Endothelial cell of umbilical vein (primary cell): ENCODE results near the gene ACP2. TPM values are rescaled to one million over a fixed set of nuclear protein-coding genes. Genes with fewer than 3 reads are reported as not detected.

Experiments used
- BruUV-seq: library from RNA; stranded (reverse); fragments of 400-500 nt; replicated peaks from 2 replicates; lab custom pipeline; 2021; lab: Mats Ljungman, UMichigan
- CTCF ChIA-PET: fragments of 300-600, 350-600 bp; sonication (Branson Sonifier 250); formaldehyde crosslinking; loops from one replicate; lab custom pipeline; 2021; ENCODE audit warnings: antibody characterized with exemption, inconsistent platforms; lab: Charles Lee
- POLR2A ChIA-PET: fragments of 300-600, 350-600 bp; sonication (Branson Sonifier 250); formaldehyde crosslinking; loops from one replicate; lab custom pipeline; 2021; ENCODE audit warnings: antibody characterized with exemption, inconsistent platforms; lab: Charles Lee
- DNase-seq: peaks from one replicate; pipeline ENCODE4 v3.0.0-alpha.2; 2011; ENCODE audit warnings: low read depth, low spot score
- FAIRE-seq: peaks from 2 replicates; lab custom pipeline; 2011; peaks lifted over from hg19 to GRCh38; lab: Jason Lieb, UNC
- H2AFZ ChIP-seq: 2 replicates; pipeline ENCODE4 v1.6.0; 2012; ENCODE audit warnings: low read depth, low read length, control low read depth, inconsistent platforms
- H3K27ac ChIP-seq: 2 replicates; pipeline ENCODE4 v1.5.1; 2011; ENCODE audit warnings: low read depth, mild to moderate bottlenecking, control low read depth, low read length, moderate library complexity; ENCODE audit not compliant: insufficient read depth
- H3K27me3 ChIP-seq, 2 experiments: 2 replicates each; pipeline versions ENCODE4 v1.6.0 to v1.6.1; 2011; ENCODE audit warnings: low read length in 2 of 2, mixed read lengths in 1 of 2; ENCODE audit not compliant: control insufficient read depth in 2 of 2, insufficient read depth in 2 of 2
- H3K36me3 ChIP-seq, 2 experiments: 2 replicates in 1 of 2; 3 replicates in 1 of 2; pipeline ENCODE4 v1.5.1; 2011; ENCODE audit warnings: low read length in 2 of 2, mild to moderate bottlenecking in 1 of 2, moderate library complexity in 1 of 2; ENCODE audit not compliant: control insufficient read depth in 2 of 2, insufficient read depth in 2 of 2; ENCODE audit errors: extremely low read depth in 1 of 2
- H3K4me1 ChIP-seq: 3 replicates; pipeline ENCODE4 v1.5.1; 2011; ENCODE audit warnings: mild to moderate bottlenecking, low read length; ENCODE audit not compliant: control insufficient read depth, insufficient read depth; ENCODE audit errors: extremely low read depth
- H3K4me2 ChIP-seq: 2 replicates; pipeline ENCODE4 v1.6.1; 2011; ENCODE audit warnings: low read length, control low read depth, mixed read lengths; ENCODE audit not compliant: insufficient read depth
- H3K4me3 ChIP-seq, 3 experiments: fragments of 200-600 bp in 1 of 3; sonication (generic), shearing (Covaris generic) in 1 of 3; replicated peaks in 1 of 3; 2 replicates each; pipeline ENCODE4 v1.5.1; 2011 to 2016; ENCODE audit warnings: control low read depth in 3 of 3, low read length in 3 of 3, mild to moderate bottlenecking in 2 of 3, inconsistent platforms in 1 of 3, low read depth in 1 of 3, moderate library complexity in 1 of 3; ENCODE audit not compliant: insufficient read depth in 1 of 3
- H3K79me2 ChIP-seq: 2 replicates; pipeline ENCODE4 v1.6.0; 2012; ENCODE audit warnings: low read length, inconsistent platforms; ENCODE audit not compliant: control insufficient read depth, insufficient read depth
- H3K9ac ChIP-seq: replicated peaks from 2 replicates; pipeline ENCODE3; 2011; ENCODE audit warnings: low read length, control low read depth; ENCODE audit not compliant: insufficient read depth; ENCODE audit errors: extremely low read depth
- H3K9me1 ChIP-seq: replicated peaks from 3 replicates; pipeline ENCODE4 v1.6.0; 2011; ENCODE audit warnings: mild to moderate bottlenecking, low read length; ENCODE audit not compliant: control insufficient read depth, insufficient read depth; ENCODE audit errors: extremely low read depth
- H3K9me3 ChIP-seq: replicated peaks from 2 replicates; pipeline ENCODE4 v1.5.1; 2012; ENCODE audit warnings: low read length, inconsistent platforms; ENCODE audit not compliant: control insufficient read depth, insufficient read depth
- H4K20me1 ChIP-seq: replicated peaks from 2 replicates; pipeline ENCODE3; 2011; ENCODE audit warnings: mild to moderate bottlenecking, low read length; ENCODE audit not compliant: control insufficient read depth, insufficient read depth; ENCODE audit errors: extremely low read depth
- FOS ChIP-seq: IDR thresholded peaks from 2 replicates; pipeline ENCODE4 v1.6.1; 2011; ENCODE audit warnings: mild to moderate bottlenecking, low read length, moderate library complexity, borderline replicate concordance; ENCODE audit not compliant: insufficient read depth
- GATA2 ChIP-seq: IDR thresholded peaks from 2 replicates; pipeline ENCODE4 v1.7.0; 2011; ENCODE audit warnings: low read depth, mild to moderate bottlenecking, moderate library complexity, mixed read lengths, low read length; ENCODE audit not compliant: insufficient read length, insufficient read depth
- MYC ChIP-seq: IDR thresholded peaks from one replicate; pipeline ENCODE4 v1.6.1; 2011; ENCODE audit warnings: mild to moderate bottlenecking, low read depth, low read length
- POLR2AphosphoS5 ChIP-seq: IDR thresholded peaks from 2 replicates; pipeline ENCODE4 v1.6.1; 2012; ENCODE audit warnings: low read depth, mild to moderate bottlenecking, control low read depth, low read length, moderate library complexity; ENCODE audit not compliant: insufficient read depth
- dilution Hi-C: fragments of 300-500 bp; cut with MboI; formaldehyde crosslinking; loops from one replicate; pipeline ENCODE4 v1.15.0; 2019; ENCODE audit warnings: low sequenced_read_pairs; ENCODE audit not compliant: extremely low pct_ligation_motif_present
- intact Hi-C: fragments of 100-400 bp; cut with micrococcal nuclease; formaldehyde crosslinking; loops from one replicate; pipeline ENCODE4 v1.10.0; 2022
- polyA plus RNA-seq, 4 experiments: library from polyadenylated mRNA; depleted of rRNA in 3 of 4; stranded (reverse) in 3 of 4; unstranded in 1 of 4; fragments of >200 nt; gene quantifications; 2 replicates each; pipeline versions ENCODE4 v1.2.1 to v1.2.3, GENCODE V29; 2011 to 2012; ENCODE audit warnings: missing spikeins in 1 of 4
- total RNA-seq: library from RNA; stranded (reverse); gene quantifications from 2 replicates; pipeline ENCODE4 v1.2.3, GENCODE V29; 2021
- TF ChIP-seq, protein P1 (sequence below), 2 donors: IDR thresholded peaks; 1 replicate in 1 of 2; 2 replicates in 1 of 2; pipeline ENCODE4 v1.5.1; 2011; ENCODE audit warnings: low read length in 2 of 2, mild to moderate bottlenecking in 2 of 2, moderate library complexity in 2 of 2, control low read depth in 1 of 2, inconsistent platforms in 1 of 2, low read depth in 1 of 2; ENCODE audit not compliant: insufficient read depth in 1 of 2; ENCODE audit errors: extremely low read depth in 1 of 2

The ACP2 gene
- total and polyA plus RNA-seq, 2 donors (not counting 3 experiments of a cell fraction or from before 2014, with no cell fraction given), result 35.6 to 49.2 TPM

DNA sequence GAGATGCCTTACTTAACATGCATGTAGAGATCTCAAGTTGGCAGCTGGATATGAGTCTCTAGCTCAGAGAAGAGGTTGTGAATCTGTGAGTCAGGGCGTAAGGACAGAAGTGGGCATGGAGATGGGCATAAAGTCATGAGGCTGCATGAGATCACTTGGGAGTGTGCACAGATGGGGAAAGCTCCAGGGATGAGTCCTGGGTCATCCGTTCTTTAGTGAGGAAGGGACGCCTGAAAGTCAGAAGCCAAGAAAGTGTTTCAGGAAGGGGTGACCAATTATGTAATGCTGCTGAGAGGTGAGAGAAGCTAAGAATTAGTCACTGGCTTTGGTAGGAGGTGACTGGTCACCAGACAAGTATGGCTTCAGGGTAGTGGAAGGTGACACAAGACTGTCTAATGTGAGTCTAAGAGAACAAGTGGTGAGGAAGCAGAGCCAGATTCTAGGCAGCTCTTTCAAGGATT, 6.7 kb downstream of the ACP2 start:
- Histone ChIP-seq H3K4me2 (no peak overlapping the region), H3K9me1 (no peaks in the 10 kb centered on the region), H4K20me1 (no peaks in the 10 kb centered on the region), H3K36me3 (peaks cover 15 to 49% of the 10 kb centered on the region in 2 experiments), H3K9me3 (no peaks in the 10 kb centered on the region), H3K9ac (no peak overlapping the region), H3K27ac (no peak overlapping the region), H3K4me3 (no peak overlapping the region), H2AFZ (no peak overlapping the region), H3K4me1 (peaks cover 2% of the 10 kb centered on the region), H3K27me3 (no peaks in the 10 kb centered on the region), H3K79me2 (no peaks in the 10 kb centered on the region)
- POLR2A ChIA-PET, result interaction anchor here (1.0 kb wide), 1 partner anchor 22 kb away, joined by 3 read pairs; no protein-coding TSS in a partner anchor
- CTCF ChIA-PET, result interaction anchor here (1.0 to 1.5 kb wide), 5 partner anchors 11 to 113 kb away, joined by 3 to 5 read pairs (median 3); no protein-coding TSS in a partner anchor
- dilution Hi-C loops (no loop called here), intact Hi-C loops (no loop called here)
- TF ChIP-seq GATA2 (no peak), FOS (no peak), MYC (no peak), POLR2AphosphoS5 (peak; percentile 6)
- TF ChIP-seq, protein P1, sequence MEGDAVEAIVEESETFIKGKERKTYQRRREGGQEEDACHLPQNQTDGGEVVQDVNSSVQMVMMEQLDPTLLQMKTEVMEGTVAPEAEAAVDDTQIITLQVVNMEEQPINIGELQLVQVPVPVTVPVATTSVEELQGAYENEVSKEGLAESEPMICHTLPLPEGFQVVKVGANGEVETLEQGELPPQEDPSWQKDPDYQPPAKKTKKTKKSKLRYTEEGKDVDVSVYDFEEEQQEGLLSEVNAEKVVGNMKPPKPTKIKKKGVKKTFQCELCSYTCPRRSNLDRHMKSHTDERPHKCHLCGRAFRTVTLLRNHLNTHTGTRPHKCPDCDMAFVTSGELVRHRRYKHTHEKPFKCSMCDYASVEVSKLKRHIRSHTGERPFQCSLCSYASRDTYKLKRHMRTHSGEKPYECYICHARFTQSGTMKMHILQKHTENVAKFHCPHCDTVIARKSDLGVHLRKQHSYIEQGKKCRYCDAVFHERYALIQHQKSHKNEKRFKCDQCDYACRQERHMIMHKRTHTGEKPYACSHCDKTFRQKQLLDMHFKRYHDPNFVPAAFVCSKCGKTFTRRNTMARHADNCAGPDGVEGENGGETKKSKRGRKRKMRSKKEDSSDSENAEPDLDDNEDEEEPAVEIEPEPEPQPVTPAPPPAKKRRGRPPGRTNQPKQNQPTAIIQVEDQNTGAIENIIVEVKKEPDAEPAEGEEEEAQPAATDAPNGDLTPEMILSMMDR (IDR thresholded peaks at IDR 0.05; ENCODE audit: extremely low read depth in 1 of 2, insufficient read depth in 1 of 2, low read depth in 1 of 2, low read length in 2 of 2), result no peak
- DNase-seq (no peak), FAIRE-seq (peak; percentile 31)
- BruUV-seq, result no TSS peak
